Measurements from ENCODE around the gene NOTO.
"Not testable (repeated sequence)": the region's sequence is repeated elsewhere in the genome, so short reads cannot be mapped to it uniquely, and the experiment has no call there.

Gene NOTO, protein sequence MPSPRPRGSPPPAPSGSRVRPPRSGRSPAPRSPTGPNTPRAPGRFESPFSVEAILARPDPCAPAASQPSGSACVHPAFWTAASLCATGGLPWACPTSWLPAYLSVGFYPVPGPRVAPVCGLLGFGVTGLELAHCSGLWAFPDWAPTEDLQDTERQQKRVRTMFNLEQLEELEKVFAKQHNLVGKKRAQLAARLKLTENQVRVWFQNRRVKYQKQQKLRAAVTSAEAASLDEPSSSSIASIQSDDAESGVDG

DNA sequence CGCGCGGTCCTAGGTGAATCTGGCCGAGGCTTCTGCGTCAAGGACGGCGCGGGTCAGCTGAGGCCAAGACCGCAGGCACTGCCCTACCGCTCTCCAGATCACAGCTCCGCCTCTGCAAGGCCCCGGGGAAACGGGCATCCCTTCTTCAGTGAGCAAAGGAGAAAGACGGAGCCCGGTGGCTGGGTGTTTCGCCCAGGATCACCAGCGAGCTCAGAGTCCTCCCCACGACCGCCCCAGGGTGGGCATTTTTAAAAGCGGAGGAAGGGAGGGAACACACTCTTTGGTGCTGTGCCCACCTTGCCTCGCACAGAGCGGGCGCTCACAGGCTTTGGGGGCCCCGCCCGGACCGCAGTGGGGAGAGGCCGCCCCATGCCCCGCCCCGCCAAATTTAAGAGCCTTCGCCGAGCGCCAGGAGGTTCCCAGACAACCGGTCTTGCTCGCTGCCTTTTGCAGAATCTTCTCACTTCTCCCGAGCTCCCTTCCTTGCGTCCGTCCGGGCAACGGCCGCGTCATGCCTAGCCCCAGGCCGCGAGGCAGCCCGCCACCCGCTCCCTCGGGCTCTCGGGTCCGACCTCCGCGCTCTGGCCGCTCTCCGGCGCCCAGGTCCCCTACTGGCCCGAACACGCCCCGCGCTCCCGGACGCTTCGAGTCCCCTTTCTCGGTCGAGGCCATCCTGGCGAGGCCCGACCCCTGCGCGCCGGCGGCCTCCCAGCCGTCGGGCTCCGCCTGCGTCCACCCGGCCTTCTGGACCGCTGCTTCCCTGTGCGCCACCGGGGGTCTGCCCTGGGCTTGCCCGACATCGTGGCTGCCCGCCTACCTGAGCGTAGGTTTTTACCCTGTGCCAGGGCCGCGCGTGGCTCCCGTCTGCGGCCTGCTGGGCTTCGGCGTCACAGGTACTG lies at the start of gene NOTO:
NOTO (plus strand) TSS at position 419 of the 899 bp plus-strand sequence; CDS start at position 512, 93 bp downstream.
- DNase-seq: no peak

DNA sequence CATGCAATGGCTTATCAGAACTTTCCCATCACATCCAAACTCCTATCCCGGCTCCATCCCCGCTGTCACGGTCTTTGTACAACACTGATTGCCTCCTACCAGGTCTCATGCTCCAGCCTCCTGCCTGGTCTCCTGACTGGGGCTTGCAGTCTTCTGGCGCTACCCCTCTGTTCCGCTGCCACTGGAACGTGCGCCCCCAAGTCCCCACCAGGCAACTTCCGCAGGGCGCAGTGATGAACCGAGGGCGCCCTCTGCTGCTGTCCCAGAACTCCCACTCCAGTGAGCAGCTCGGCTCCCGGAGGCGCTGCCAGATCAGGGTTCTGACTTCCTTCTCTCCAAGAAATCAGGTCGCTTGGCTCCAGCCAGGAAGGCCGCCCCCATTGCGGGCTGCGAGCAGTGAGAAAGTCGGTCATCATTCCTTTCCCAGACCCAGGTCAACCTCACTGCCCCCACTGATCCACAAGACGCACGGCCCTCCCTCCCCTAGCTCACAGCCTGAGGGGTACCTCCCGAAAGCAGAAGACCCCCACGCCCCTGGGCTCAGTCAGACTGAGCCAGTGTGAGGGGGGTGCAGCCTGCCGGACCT lies 45.7 kb upstream of the NOTO start:
- no peak for DNase-seq

DNA sequence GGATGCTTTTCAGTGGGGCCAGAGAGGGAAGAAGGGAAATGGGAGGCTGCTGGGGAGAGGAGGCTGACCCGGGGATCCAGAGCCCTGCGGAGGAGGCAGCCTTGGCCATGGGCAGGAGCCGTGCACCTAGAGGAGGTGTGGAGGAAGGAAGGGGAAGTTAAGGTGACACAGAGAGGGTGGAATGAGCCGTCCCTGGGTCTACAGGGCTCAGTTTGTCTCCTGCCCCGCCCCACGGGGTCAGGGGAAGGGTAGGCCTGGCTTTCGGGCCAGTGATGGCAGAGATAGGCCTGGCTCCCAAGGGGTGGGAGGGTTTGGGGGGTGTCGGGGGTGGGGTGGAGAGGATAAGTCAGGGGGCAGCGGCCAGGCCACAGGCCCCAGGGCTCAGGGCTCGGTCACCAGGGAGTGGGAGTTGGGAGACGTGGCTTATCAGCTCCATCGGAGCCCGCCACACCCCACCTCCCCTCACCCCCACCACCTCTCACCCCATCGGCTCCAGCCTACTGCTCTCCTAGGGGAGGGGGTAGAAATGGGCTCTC lies 39.5 kb upstream of the NOTO start:
- DNase-seq: no peak

DNA sequence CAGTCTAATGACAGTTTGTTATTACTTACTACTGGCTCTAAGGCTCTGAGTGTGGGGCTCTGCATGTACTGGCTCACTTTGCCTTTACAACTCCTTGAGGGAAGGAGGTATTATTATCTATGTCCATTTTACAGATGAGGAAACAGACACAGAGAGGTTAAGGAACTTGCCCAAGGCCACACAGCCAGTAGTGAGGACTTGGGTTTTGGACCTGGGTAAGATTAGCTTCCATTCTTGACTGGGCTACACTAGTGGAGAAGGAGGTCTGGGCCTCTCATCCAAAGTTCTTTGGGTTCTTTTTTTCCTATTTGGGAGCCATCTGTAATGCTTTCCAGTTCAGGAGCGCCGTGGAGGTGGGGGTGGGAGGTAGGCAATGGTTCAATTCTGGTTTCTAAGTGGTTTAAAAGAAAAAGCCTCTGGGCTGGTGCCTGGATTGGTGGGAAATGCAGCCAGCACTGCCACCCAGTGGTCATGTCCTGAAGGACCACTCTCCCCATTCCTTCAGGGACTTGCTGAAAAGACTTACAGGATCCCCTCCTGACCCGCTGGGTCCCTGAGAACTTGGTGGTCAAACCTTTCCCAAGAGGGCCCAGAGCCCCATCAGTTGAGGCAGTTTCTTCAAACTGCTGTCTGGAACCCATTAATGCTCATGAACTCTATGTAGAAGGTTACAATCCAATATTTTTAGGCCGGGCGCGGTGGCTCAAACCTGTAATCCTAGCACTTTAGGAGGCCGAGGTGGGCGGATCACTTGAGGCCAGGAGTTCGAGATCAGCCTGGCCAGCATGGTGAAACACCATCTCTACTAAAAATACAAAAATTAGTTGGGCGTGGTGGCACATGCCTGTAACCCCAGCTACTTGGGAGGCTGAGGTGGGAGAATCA lies 38.6 kb upstream of the NOTO start:
- peak; percentile 45 to 69 for DNase-seq

DNA sequence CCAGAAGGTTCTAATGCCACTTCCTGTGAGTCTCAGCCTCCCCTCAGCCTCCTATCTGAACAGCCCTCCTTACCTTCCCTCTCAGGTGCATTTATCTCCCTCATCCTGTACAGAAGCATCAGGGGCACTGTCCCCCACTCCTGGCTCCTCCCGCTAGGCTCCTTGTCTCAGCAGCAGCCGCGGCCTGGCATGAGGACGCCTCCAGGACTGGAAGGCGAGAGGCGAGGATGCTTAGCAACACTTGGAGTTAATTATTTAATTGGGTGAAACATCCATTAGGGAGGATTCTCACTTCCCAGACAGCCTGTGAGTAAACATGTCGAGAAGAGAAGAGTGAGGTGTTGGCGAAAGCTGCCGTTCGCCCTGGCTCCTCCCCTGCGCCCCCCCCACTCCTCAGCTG lies 36.4 kb upstream of the NOTO start:
- not testable (repeated sequence) for DNase-seq

DNA sequence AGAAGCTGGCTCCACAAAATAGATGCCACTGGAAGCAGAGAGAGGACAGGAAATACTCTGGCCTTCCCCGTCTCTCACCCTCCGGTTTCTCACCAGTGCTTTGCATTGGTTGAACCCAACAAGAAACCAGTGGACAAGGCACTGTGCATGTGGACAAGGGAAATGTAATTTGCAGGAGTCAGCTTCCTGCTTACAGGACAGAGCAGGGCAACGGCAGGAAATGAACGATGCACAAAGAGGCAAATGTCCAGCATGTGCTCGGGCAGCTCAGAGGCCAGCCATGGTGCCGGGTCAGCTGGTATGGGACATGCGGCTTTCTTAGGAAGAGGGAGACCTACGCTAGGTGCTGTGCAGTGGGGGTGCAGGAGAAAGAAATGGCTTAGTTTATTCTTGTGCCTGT lies 35.6 kb upstream of the NOTO start:
- not testable (repeated sequence) for DNase-seq

DNA sequence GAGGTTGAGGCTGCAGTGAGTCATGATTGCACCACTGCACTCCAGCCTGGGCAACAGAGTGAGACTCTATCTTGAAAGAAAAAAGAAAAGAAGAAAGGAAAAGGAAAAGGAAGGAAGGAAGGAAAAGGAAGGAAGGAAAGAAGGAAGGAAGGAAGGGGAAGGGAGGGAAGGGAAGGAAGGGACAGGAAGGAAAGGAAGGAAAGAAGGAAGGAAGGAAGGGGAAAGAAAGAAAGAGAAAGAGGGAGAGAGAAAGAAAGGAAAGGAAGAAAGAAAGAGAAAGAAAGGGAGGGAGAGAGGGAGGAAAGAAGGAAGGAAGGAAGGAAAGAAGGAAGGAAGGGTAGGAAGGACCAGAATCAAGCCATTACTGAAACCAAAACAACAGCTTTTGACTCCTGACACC lies 34.0 kb upstream of the NOTO start:
- DNase-seq: not testable (repeated sequence)

DNA sequence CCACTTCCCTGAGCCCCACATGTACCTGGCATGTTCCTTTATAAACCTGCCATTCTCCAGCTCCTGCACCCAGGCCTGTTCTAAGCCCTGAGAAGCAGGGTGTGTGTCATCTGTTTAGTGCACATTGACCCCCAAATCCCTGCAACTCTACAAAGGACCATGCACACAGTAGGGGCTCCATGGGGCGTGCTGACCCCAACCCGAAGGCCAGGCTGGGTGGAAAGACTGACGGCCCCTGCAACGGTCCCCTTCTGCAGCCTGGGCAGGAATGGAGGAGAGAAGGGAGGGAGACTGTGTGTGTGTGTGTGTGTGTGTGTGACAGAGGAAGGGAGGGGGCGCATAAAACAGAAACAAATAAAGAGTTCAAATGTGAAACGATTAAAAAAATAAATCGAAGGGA lies 32.0 kb upstream of the NOTO start:
- not testable (repeated sequence) for DNase-seq

DNA sequence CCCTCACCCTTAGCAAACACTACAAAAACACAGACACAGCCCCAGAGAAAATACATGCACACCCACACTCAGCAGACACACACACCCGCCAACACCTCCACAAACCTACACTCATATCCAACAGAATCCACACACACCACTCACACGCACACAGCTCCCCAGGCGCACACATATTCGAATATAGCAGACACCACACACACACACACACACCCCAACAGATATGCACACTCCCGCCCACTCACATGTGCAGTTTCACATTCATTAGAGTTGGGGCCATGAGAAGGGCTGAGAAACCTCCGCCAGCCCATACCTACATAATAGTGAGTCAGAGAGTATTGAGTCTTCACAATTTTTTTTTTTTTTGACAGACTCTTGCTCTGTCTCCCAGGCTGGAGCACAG lies 29.4 kb upstream of the NOTO start:
- peak; percentile 35 to 42 for DNase-seq

DNA sequence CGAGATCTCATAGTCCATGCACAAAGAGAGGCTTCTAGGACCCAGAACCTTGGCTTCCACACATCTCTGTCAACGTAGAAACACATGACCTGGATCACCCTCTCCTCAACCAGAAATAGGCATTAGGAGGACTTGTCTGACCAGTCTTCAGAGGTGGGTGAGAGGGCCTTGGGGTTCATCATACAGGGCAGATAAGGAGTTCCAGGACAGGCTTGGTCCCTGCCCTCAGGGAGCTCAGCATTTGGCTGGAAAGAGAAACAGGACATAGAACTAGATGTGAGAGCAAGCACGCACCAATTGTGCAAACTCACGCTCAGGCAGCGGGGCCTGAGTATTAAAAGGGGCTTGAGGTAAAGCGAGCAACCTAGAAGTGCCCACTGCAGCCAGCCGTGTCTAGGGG lies 28.6 kb upstream of the NOTO start:
- DNase-seq: no peak

DNA sequence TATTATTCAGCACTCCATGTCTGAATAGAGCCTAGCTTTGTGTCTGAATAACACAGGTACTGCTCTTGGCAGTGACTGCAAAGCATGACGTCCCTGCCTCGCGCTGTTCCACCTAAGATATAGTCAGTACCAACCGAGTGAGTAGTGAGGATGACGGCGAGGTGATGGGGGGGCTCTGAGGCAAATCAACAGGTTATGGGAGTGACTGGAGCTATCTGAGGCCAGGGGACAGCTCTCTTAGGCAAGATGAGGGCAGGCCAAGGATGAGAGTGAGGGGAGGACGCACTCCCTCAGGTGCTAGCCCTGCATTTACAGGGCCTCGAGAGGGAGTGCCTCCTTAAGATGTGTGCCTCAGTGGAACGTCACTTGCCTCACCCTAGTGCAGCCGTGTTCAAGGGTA lies 28.1 kb upstream of the NOTO start:
- DNase-seq: no peak

DNA sequence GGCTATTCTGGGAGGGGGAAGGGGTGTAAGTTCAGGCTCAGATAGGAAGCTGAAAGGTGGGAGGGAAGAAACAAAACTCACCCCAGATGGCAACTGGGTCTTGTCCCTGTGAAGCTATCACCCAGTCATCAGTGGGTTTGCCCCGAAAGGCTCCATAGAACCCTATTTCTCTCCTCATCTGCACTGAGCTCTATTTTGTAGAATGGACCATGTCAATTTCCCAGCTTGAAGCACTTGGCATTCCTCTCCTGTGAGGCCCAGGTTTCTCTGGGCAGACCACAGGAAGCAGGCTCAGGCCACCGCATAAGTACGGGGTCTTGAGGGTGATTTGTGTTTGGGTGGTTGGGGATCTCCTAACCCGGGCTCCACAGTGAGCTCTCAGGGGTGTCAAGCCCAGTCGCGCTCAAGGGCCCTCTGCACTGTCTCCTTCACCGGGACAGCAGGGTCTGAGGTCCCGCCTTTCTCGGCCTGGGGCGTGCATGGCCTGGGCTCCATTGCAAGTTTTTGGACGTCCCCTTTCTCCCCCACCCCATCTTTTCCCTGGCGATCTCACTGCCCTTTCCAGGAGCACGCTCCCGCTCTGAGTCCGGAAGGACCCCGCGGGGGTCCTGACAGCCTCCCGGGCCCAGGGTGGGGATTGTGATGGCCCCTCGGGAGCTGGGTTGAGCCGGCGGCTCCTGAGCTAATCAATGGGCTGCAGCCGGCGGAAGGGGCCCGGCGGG lies 27.3 kb upstream of the NOTO start:
- DNase-seq: no peak

DNA sequence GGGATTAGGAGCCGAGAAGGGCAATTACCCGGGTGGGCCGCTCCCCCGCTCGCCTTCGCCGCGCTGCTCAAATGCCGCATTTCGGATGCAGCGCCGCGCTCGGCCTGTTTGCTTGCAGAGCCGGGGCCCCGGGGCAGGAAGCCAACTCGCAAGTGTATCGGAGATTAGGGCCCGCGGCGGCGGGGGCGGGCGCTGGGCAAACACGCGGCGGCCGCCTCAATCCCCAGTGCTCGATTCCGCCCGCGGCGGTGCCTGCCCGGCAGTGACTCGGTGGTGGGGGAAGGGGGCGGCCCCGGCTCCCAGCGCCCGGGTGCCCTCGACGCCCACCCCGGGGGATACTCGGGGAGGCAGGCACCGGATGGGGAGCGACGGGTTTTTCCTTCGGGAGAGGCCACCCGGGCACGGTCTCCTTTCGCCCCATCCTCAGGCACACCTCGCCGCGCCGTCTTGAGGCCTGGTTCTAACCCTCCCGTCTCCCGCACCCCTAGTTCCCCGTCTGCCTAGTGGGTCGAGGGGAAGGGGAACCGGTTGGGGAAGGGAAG lies 26.6 kb upstream of the NOTO start:
- DNase-seq: peak; percentile 65 to 68

DNA sequence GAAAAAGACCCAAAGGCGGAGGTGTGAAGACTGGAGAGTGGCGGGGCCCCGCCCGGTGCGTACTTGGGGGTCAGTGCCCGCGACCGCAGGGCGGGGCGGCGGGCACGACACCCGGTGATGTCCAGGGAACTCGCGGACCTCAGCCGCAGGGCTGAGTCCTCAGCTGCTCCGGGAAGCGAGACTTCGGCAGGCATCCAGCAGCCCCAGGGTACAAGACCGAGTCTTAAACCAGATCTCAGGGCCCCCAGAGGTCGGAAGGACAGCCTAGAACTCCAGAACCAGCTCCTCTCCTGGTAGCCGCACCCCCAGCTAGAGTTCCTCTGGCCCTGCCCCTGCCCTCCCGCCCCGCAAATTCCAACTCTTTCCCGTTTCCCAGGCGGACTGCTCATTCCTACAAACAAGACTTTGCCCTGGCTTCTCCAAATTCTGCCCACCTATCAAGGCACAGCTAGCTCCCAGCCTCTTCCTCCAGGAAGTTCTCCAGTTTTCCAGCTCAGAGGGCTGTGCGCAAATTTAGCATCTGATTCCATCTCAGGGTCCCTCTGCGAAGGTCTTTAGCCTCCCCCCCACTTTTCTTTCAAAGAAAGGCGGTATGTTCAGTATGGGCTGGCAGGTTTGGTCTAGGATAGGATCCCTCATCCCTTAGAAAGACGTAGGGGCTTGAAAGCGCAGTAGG lies 26.0 kb upstream of the NOTO start:
- DNase-seq: no peak

DNA sequence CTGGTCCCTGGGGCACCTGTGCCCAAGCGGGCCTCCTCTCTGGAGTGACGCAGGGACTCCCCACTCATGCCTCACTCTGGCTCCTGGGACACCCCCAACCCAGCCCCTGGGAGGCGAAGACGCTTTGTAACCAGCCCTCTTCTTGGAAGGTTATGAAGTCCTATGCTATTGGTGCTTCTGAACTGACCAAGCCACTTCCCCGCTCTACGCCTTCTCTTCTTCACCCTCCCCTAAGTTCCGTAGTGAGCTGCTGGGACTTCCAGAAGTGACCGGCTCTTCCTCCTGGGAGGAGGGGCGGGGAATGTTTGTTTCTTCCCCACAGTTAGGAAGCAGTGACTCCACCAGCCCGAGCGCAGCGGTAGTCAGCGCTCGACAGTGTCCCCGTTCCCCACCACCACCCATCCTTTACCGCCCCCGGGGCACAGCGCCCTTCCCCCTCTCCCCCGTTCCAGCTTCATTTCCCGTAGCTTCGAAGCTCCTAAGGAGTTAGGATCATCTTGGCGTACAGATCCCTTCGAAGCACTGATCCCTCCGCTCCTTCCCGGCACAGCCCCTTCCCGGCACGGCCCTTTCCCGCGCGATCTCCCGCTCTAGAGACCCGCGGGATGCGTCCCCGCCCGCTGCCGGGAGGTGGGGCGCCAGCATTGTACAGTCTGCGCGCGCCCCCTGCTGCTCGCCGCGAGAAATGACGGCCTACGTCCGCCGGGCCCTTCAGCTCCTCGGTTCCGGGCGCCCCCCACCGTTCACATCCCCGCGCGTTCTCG lies 25.3 kb upstream of the NOTO start:
- DNase-seq: peak; percentile 87 to 90

DNA sequence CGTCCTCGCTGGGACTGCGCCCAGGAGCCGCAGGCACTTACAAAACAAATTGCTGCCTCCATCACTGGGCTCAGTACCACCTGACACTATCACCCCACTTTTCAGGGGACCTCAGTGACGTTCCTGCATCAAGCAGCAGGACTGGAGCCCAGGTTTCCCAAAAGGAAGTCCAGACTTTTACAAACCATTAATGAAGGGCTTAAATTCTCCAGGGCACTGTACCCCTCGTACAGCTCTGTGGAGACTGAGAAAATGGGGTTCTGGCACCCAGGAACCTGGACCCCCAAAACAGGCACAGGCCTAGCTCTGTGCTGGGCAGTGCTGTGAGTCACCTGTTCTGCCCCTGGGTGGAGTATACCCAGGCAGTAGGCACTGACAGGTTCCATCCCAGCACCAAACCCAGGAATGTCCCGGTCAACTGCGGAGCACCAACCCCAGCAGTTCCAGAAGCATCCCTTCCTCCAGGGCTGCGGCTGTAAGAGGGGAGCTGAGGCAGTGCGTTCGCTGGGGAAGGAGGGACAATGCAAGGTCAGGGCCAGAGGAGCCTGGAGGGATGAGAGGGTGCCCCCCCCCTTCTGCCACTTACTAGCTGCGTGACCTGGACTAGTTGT lies 24.6 kb upstream of the NOTO start:
- no peak for DNase-seq

DNA sequence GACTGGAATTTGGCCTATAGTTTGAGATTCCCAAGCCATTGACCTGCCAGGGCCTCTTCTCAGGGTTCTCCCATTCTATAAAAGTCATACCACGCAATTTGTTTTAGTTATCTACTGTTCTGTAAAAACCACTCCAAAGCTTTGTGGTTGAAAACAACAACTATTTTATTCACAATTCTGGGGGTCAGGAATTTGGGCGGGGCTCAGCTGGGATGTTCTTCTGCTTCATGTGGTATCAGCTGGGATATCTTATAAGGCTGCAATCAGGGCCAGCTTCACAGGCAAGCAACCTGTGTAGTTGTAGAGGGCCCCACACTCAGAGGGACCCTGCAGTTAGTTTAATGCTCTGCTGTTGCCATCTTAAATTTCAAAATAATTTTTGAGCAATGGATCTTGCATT lies 16.4 kb upstream of the NOTO start:
- no peak for DNase-seq

DNA sequence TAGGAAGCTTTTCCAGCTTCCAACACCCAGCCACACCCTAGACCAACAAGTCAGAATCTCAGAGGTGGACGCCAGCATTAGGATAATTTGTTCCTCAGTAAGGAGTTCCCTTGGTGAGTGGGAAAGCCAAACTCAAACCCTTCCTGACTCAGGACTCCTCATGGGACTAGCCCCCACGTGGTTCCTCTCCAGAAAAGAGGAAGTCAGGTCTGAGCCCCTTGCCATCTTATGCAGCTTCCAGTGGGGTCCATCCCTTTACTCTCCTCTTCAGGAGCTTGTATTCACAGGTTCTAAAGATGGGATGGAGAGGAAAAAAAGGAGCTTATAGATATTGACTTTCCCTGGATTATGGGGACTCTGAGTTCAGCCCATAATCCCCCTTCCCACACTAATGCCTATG lies 14.8 kb upstream of the NOTO start:
- DNase-seq: no peak

DNA sequence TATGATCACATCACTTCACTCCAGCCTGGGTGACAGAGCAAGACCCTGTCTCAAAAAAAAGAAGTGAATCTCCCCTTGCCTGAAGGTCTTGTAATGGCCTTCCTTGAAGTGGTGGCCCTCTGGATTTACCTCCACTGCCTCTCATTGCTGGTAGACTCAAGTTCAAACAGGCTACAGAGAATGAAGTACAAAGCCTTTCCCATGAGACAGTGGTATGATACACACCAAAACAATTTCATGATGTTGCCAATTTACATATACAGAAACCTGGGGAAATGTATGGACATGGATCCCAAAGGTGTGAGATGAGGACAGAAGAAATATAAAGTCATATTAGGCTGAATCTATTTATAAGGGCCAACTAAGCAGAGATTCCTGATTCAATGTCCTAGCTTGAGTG lies 4.8 kb upstream of the NOTO start:
- no peak for DNase-seq

DNA sequence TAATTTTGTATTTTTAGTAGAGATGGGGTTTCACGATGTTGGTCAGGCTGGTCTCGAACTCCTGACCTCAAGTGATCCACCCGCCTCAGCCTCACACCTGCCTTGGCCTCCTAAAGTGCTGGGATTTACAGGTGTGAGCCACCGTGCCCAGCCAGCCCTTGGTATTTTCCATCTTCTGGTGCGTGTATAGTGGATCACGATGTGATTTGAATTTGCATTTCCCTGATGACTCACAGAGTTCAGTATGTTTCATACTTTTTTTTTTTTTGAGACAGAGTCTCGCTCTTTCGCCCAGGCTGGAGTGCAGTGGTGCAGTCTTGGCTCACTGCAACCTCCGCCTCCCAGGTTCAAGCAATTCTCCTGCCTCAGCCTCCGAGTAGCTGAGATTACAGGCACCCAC lies 2.1 kb upstream of the NOTO start:
- not testable (repeated sequence) for DNase-seq
